SIG-M5 (cell line): Measurements from ENCODE around the gene ERVK3-1.
"Not testable (repeated sequence)": the region's sequence is repeated elsewhere in the genome, so short reads cannot be mapped to it uniquely, and the experiment has no call there.

ENCODE experiments used
- DNase-seq: peaks from one replicate; lab custom pipeline; 2025; lab: John Stamatoyannopoulos, UW

ERVK3-1 gene

DNA sequence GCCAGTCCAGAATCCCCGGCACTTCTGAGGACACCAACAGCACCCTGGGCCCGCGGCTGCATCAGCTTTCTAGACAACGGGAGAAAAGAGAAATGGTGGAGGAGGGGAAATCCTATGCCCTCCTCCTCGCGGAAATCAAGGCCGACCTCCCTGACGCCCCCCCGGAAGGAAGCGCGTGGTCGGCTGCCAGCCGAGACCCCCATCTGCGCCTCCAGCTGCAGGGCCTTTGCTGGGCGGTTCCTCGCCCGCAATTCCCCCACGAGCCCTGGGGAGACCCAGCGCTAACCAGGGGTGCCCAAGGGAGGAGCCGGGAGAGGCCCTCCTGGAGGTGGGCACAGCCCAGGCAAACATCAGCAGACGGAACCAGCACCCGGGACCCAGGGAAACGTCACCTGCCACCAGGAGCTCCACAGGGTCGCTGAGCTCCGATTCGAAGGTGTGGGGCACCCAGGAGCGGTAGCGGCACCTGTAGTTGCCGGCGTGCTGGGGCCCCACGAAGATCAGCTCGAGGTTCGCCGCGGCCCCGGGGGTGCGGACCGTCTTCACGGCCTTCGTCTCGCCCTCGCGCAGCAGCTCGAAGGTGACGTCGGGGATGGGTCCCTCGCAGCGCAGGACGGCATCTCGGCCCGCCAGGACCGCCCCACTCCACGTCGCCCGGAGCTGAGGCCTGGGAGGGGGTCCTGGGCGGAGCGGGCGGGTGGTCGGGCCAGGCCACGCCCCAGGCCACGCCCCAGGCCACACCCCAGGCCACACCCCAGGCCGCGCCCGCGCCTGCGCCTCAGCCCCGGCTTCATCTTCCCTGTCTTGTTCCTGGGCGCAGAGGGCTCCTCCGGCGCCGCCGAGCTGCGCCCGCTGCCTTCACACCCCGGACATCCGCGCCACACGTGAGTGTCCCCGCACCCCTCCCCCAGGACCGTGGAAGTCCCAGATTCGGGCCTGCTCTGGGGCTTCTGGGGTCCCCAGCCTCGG, 42.1 kb downstream of the ERVK3-1 start:
- DNase-seq = no peak

- DNase-seq = not testable (repeated sequence)
Measured at GRCh38 chr19:58348080-58348479, 42.9 kb downstream of the ERVK3-1 start.

DNA sequence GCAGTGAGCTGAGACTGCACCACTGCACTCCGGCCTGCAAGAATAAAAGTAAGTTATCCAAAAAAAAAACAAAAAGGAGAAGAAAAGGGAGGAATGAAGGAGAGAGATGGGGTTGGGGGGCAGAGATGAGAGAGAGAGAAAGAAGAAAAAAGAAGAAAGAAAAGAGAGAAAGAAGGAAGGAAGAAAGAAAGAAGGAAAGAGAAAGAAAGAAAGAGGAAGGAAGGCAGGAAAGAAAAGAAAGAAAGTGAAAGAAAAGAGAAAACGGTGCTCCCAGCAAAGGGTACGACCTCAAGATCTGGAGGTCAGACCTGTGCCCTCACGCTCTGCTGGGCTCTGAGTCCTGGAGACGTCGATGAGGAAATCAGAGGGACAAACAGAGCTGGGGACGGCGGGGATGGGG, 44.4 kb downstream of the ERVK3-1 start:
- no peak for DNase-seq

- no peak for DNase-seq
Measured at GRCh38 chr19:58350001-58350861, 45.1 kb downstream of the ERVK3-1 start.

DNA sequence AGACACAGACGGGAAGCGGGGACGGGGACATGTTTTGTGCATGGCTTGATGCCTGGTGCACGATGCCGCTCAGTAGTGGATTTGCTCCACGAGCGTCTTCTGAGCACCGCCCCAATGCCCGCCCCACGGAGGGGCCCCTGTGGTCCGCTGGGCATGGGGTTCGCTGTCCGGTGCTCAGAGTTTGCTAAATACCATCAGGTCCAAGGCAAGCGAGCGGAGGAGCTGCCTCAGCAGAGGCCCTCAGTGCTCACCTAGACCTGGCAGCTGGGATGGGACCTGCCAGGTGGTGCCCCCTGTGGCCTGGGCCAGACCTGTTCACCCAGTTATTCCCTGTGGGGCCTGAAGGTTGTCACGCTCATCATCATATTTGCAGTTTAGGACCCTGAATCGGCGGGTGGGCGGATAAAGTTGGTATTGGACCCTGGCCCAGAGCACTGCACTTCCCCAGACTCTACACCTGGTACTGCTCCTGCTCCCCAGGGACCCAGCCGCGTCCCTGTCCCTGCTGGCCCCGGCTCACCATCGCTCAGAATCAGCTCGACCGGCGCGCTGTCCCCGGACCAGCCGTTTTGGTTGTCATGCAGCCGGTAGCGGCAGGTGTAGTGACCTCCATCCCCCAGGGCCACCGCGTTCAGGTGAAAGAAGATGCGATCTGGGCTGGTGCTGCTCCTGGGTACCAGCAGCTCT, 45.8 kb downstream of the ERVK3-1 start:
- DNase-seq = no peak

DNA sequence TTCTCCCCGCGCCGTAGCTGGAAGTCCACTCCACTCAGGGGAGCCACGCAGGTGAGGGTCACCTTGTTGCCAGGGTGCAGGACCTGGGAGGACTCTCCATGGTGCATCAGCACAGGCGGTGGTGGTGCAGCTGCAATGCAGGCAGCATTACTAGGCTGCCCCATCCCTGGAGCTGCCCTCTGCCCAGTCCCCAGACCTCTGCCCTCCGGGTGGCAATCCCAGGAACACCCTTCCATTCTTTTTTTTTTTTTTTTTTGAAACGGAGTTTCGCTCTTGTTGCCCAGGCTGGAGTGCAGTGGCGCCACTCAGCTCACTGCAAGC, 46.3 kb downstream of the ERVK3-1 start:
- DNase-seq = no peak

DNA sequence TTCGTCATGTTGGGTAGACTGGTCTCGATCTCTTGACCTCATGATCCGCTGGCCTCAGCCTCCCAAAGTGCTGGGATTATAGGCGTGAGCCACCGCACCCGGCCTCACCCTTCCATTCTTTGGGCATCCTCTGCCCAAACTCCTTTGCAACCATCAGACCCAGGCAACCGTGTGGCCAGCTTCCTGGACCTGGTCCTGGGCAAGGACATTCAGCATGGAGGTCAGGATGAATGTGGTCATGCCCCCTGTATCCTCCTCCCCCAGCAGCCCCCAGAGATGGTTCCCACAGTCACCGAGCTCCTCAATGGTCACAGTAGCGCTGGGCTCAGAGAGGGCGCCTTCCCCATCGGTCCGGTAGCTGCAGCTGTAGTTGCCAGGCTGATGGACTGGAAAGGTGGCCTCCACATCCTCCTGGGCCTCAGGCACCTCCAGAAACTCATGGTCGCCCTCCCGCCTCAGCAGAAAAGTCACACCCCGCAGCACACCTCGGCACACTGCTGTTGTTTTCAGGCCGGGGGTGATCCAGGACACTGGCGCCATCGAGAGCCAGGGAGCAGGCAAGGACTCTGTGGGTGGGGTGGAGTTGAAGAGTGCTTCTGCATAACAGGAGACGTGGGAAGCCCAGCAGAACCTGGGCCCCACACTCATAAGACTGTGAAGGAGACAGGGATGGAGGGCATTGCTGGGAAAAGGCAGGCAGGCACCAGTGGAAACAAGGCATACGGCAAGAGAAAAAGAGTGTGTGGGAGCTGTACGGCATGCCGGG, 47.0 kb downstream of the ERVK3-1 start:
- DNase-seq = no peak

- no peak for DNase-seq
Measured at GRCh38 chr19:58352760-58353671, 47.8 kb downstream of the ERVK3-1 start, which contains the start of gene A1BG. Gene A1BG, minus strand, starts transcription at chr19:58353492. Its CDS starts 55 bp downstream, at chr19:58353437.

DNA sequence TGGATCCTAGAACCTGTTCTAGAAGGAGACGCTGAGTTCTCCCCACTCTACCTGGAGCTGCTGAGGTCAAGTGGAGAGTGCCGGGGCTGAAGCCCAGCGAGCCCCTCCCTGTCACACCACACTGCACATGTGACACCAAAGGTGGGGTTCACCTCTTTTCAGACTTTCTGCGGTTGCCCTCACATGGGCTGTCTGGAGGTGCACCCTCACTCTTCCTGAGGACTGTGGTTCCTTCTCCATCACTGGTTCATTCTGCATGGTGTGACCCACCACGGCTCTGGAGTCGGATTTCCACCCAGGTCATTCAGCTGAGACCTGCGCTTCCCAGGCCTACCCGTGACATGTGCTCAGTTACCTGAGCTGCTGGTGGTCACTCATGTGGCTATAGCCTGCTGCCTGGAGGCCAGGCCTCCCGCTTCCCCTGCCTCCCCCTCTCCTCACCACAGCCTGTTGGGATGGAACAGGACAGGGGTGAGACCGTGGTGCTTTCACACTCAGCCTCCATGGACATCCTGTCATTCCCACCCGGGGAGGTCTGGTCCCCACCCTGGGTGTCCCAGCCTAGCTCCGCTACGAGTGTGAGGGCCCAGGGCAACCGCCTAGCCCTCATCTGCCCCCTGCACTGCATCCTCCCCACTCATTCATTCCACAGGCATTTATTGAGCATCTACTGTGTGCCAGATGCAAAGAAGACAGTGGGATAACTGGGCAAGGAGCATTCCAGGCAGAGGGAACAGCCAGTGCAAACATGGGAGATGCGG, 48.7 kb downstream of the ERVK3-1 start:
- DNase-seq = no peak

- DNase-seq = no peak
Measured at GRCh38 chr19:58354478-58355030, 49.4 kb downstream of the ERVK3-1 start.

DNA sequence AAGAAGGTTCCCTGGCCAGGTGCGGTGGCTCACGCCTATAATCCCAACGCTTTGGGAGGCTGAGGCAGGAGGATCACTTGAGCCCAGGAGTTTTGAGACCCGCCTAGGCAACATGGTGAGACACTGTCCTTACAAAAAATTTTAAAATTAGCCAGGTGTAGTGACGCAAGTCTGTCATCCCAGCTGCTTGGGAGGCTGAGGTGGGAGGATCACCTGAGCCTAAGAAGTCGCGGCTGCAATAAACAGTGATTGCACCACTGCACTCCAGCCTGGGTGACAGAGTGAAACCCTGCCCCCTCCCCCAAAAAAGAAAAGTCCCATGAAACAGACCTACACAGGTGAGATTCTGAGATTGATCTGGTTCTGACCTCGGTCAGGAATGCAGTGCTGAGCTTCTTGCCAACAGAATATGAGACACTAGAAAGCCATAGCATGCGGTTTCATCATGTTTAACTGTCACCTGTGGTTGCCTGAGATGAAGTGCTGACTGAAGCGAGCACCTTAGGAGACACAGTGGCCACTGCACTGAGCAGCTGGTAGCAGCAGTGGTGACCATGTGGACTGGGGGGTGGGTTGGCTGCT, 50.1 kb downstream of the ERVK3-1 start:
- no peak for DNase-seq

DNA sequence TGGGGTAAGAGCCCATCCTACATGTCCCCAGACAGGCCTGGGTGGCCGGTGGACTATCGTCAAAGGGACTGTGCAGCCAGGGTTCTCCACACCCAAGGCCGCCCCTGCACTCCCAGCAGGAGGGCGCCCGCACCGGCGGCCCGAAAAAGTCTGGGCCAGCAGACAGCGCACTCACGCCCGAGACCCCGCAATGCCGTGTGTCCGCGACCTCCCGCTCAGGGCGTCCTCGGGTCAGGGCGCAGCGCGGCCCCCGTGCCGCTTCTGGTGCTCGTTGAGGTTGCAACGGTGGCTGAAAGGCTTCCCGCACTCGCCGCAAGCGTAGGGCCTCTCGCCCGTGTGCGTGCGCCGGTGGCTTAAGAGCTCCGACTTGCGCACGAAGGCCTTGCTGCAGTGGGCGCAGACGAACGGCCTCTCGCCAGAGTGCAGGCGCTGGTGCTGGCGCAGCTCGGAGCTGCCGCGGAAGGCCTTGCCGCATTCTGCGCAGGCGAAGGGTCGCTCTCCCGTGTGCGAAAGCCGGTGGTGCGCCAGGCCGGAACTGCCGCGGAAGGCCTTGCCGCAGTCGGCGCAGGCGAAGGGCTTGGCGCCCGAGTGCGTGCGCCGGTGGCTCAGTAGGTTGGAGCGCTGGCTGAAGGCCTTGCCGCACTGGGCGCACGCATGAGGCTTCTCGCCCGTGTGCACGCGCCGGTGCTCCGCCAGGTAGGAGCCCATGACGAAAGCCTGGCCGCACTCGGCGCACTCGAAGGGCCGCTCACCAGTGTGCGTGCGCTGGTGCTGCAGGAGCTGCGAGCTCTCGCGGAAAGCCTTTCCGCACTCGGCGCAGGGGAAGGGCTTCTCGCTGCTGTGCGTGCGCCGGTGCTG, 51.0 kb downstream of the ERVK3-1 start:
- no peak for DNase-seq

DNA sequence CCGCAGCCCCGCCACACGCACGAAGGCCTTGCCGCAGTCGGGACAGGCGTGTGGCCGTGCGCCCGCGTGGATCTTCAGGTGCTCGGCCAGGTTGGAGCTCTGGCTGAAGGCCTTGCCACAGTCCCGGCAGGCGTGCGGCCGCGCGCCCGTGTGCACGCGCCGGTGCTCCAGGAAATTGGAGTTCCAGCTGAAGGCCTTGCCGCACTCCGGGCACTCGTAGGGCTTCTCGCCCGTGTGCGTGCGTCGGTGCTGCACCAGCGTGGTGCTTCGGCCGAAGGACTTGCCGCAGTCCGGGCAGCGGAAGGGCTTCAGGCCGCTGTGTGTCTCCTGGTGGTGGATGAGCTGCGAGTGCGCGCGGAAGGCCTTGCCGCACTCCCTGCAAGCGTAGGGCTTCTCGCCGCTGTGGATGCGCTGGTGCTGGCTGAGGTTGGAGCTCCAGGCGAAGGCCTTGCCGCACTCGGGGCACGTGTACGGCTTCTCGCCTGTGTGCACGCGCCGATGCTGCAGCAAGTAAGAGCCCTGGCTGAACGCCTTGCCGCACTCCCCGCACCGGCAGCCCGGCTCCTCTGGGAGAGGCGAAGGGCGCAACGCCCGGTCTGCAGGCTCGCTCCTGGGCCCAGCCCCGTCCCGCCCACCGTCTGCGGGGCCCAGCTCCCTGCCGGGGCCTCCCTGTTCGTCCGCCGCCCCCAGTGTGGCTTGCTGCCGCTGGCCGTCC, 51.7 kb downstream of the ERVK3-1 start:
- DNase-seq = no peak

GRCh38 chr19:58357481-58358145, 52.4 kb downstream of the ERVK3-1 start:
- DNase-seq = no peak

DNA sequence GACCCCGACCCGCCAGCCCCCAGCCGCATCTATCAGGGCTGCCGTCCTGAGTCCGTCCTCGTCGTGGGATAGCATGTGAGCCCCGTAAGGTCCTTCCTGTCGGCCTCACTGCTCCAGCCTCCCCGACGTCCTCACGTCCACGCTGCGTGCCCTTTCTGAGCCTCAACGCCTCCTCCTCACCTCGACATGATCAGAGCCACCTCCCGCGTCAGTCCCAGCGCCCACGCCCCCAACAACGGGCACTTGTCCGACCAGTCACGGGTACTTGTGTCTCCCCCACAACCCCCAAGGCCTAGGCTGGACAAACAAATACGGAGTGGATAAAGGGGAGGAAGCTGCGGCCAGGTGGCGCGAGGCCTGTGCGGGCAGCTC, 56.7 kb downstream of the ERVK3-1 start:
- no peak for DNase-seq

GRCh38 chr19:58362272-58362994, 57.3 kb downstream of the ERVK3-1 start, which contains the start of gene ZNF497:
Gene ZNF497, minus strand, starts transcription at chr19:58362751. Its CDS starts 5,116 bp downstream, at chr19:58357635.
- peak; percentile 56 for DNase-seq
